Spleen (tissue), 7 donors: ENCODE measurements around the gene C9orf40.

Experiments
- CTCF ChIP-seq, 11 experiments: fragments of 200-600 bp in 7 of 11; fragments of 450-650 bp in 4 of 11; sonication (generic) in 4 of 11; IDR thresholded peaks in 8 of 11; conservative IDR thresholded peaks in 3 of 11; 1 replicate in 7 of 11; 2 replicates in 4 of 11; pipeline versions ENCODE4 v1.4.0 to v1.8.0; 2016 to 2021; ENCODE audit warnings: antibody characterized with exemption in 11 of 11, inconsistent platforms in 4 of 11, mild to moderate bottlenecking in 1 of 11
- POLR2A ChIP-seq, 3 donors: fragments of 450-650 bp; IDR thresholded peaks; one replicate each; pipeline ENCODE4 v1.5.1; 2017; ENCODE audit warnings: antibody characterized with exemption in 3 of 3, mild to moderate bottlenecking in 1 of 3
- POLR2AphosphoS5 ChIP-seq, 3 donors: sonication (generic); formaldehyde crosslinking; IDR thresholded peaks; one replicate each; pipeline ENCODE4 v1.5.1; 2017; ENCODE audit warnings: antibody characterized with exemption in 3 of 3
- donor health status: DM: no; HTN: no; CAD: no; lungs with moderate emphysema.
- donor health status: DM: no; HTN: no; CAD: no.
- donor health status: DM: no; HTN: no; CAD: no.

GRCh38 chr9:74979844-74980243 lies 27.1 kb upstream of the C9orf40 start:
- TF ChIP-seq CTCF (IDR thresholded peaks at IDR 0.05 in 8 of 11, conservative IDR thresholded peaks at IDR 0.05 in 3 of 11) (no peak), POLR2A (IDR thresholded peaks at IDR 0.05) (no peak), POLR2AphosphoS5 (IDR thresholded peaks at IDR 0.05) (no peak)
